H1 (cell line): Measurements from ENCODE around the gene TPP1.

Experiments
- ATF3 ChIP-seq: IDR thresholded peaks from 2 replicates; pipeline ENCODE4 v1.6.1; 2011; ENCODE audit warnings: low read depth, mild to moderate bottlenecking, low read length; ENCODE audit not compliant: insufficient read depth
- CTCF ChIP-seq, 3 experiments: IDR thresholded peaks; 1 replicate in 2 of 3; 2 replicates in 1 of 3; pipeline versions ENCODE4 v1.5.1 to v1.6.1; 2011; ENCODE audit warnings: low read length in 3 of 3, mild to moderate bottlenecking in 3 of 3, inconsistent platforms in 2 of 3, low read depth in 1 of 3, moderate library complexity in 1 of 3; ENCODE audit not compliant: insufficient read depth in 1 of 3; ENCODE audit errors: control extremely low read depth in 1 of 3
- E2F6 ChIP-seq: IDR thresholded peaks from 2 replicates; pipeline ENCODE4 v1.6.1; 2012; ENCODE audit warnings: inconsistent platforms
- EP300 ChIP-seq, 2 experiments: IDR thresholded peaks; 1 replicate in 1 of 2; 2 replicates in 1 of 2; pipeline ENCODE4 v1.6.1; 2011 to 2012; ENCODE audit warnings: low read depth in 2 of 2, low read length in 2 of 2, mild to moderate bottlenecking in 2 of 2, borderline replicate concordance in 1 of 2, inconsistent platforms in 1 of 2, moderate library complexity in 1 of 2
- JUN ChIP-seq: IDR thresholded peaks from 2 replicates; pipeline ENCODE4 v1.6.1; 2011; ENCODE audit warnings: low read depth, mild to moderate bottlenecking, improper control_type of control experiment, low read length
- POLR2A ChIP-seq, 2 experiments: IDR thresholded peaks; 1 replicate in 1 of 2; 2 replicates in 1 of 2; pipeline ENCODE4 v1.6.1; 2011; ENCODE audit warnings: low read depth in 2 of 2, low read length in 2 of 2, mild to moderate bottlenecking in 2 of 2; ENCODE audit errors: control extremely low read depth in 1 of 2
- RNF2 ChIP-seq: fragments of 200-900, 300-1000 bp; sonication (generic); IDR thresholded peaks from 2 replicates; pipeline ENCODE4 v1.7.1; 2016; ENCODE audit warnings: borderline replicate concordance, low read depth, mild to moderate bottlenecking, antibody characterized with exemption, low read length; ENCODE audit not compliant: poor library complexity, severe bottlenecking; ENCODE audit errors: missing control alignments
- SIN3A ChIP-seq, 2 experiments: IDR thresholded peaks in 1 of 2; conservative IDR thresholded peaks in 1 of 2; 2 replicates each; pipeline ENCODE4 v1.6.1; 2011 to 2012; ENCODE audit warnings: low read length in 2 of 2, improper control_type of control experiment in 1 of 2, low read depth in 1 of 2, mild to moderate bottlenecking in 1 of 2
- SRF ChIP-seq: IDR thresholded peaks from 2 replicates; pipeline ENCODE4 v1.6.1; 2011; ENCODE audit warnings: mild to moderate bottlenecking, low read depth, low read length, moderate library complexity
- TAF1 ChIP-seq: IDR thresholded peaks from 2 replicates; pipeline ENCODE4 v1.6.1; 2011; ENCODE audit warnings: mild to moderate bottlenecking, low read depth, low read length
- TBP ChIP-seq: IDR thresholded peaks from 2 replicates; pipeline ENCODE4 v1.6.1; 2011; ENCODE audit warnings: low read depth, low read length, improper control_type of control experiment
- ZNF274 ChIP-seq: IDR thresholded peaks from 2 replicates; pipeline ENCODE4 v1.7.0; 2012; ENCODE audit warnings: low read length, borderline replicate concordance; ENCODE audit errors: extremely low read depth

GRCh38 chr11:6653097-6653496 lies 33.9 kb upstream of the TPP1 start:
- TF ChIP-seq RNF2 = no peak
- TF ChIP-seq CTCF (IDR thresholded peaks at IDR 0.05; ENCODE audit: control extremely low read depth in 1 of 3, insufficient read depth in 1 of 3, low read depth in 1 of 3, low read length in 3 of 3) = no peak
- no peak for TF ChIP-seq ATF3
- TF ChIP-seq SIN3A (conservative IDR thresholded peaks at IDR 0.05 in 1 of 2, IDR thresholded peaks at IDR 0.05 in 1 of 2; ENCODE audit: low read depth in 1 of 2, low read length in 2 of 2) = no peak
- TF ChIP-seq TAF1 = no peak
- no peak for TF ChIP-seq POLR2A (IDR thresholded peaks at IDR 0.05; ENCODE audit: control extremely low read depth in 1 of 2, low read depth in 2 of 2, low read length in 2 of 2)
- no peak for TF ChIP-seq TBP
- no peak for TF ChIP-seq SRF
- TF ChIP-seq JUN = no peak
- no peak for TF ChIP-seq EP300 (IDR thresholded peaks at IDR 0.05; ENCODE audit: borderline replicate concordance in 1 of 2, low read depth in 2 of 2, low read length in 2 of 2)
- no peak for TF ChIP-seq ZNF274
- no peak for TF ChIP-seq E2F6
